Upper lobe of left lung (tissue), 6 donors: ENCODE data around the gene BRS3. TPM values are rescaled to one million over a fixed set of nuclear protein-coding genes. Genes with fewer than 3 reads are reported as not detected.

Source experiments
- ATAC-seq, 2 donors: fragments of 200-7000 bp; cut with Tn5 transposase; one replicate each; pipeline ENCODE4 v1.9.1; 2022; ENCODE audit warnings: mild to moderate bottlenecking in 2 of 2, moderate library complexity in 2 of 2; ENCODE audit not compliant: low FRiP score in 2 of 2
- DNase-seq, 2 donors: peaks; one replicate each; pipeline ENCODE4 v3.0.0-alpha.2; 2019 to 2020
- H3K27ac ChIP-seq, 4 donors: fragments of 200-600 bp; sonication (generic); one replicate each; pipeline ENCODE4 v1.5.1; 2016 to 2019
- H3K27me3 ChIP-seq, 4 donors: fragments of 200-600 bp; sonication (generic); one replicate each; pipeline ENCODE4 v1.5.1; 2017 to 2019
- H3K36me3 ChIP-seq, 4 donors: fragments of 200-600 bp; sonication (generic); one replicate each; pipeline ENCODE4 v1.5.1; 2016 to 2019
- H3K4me1 ChIP-seq, 4 donors: fragments of 200-600 bp; sonication (generic); one replicate each; pipeline ENCODE4 v1.5.1; 2018 to 2019
- H3K4me3 ChIP-seq, 4 donors: fragments of 200-600 bp; sonication (generic); one replicate each; pipeline ENCODE4 v1.5.1; 2017 to 2019; ENCODE audit warnings: mild to moderate bottlenecking in 2 of 4, moderate library complexity in 1 of 4
- H3K9me3 ChIP-seq, 4 donors: fragments of 200-600 bp; sonication (generic); one replicate each; pipeline ENCODE4 v1.5.1; 2018 to 2019
- EP300 ChIP-seq, 4 donors: sonication (generic); formaldehyde crosslinking; IDR thresholded peaks; one replicate each; pipeline ENCODE4 v1.5.1; 2017; ENCODE audit warnings: antibody characterized with exemption in 4 of 4, control low read depth in 2 of 4
- POLR2A ChIP-seq, 4 donors: fragments of 450-650 bp; IDR thresholded peaks; one replicate each; pipeline ENCODE4 v1.5.1; 2016 to 2017; ENCODE audit warnings: antibody characterized with exemption in 4 of 4, mild to moderate bottlenecking in 2 of 4
- POLR2AphosphoS5 ChIP-seq, 2 donors: sonication (generic); formaldehyde crosslinking; IDR thresholded peaks; one replicate each; pipeline ENCODE4 v1.5.1; 2017; ENCODE audit warnings: antibody characterized with exemption in 2 of 2
- WGBS, 2 donors: methylation state at CpG; one replicate each; pipeline ENCODE4 v1.1.5; 2017 to 2018; 5-methylcytosine and 5-hydroxymethylcytosine counted together
- total RNA-seq, 6 donors: library from RNA; depleted of rRNA in 4 of 6; stranded (reverse); fragments of >200 nt in 4 of 6; gene quantifications; one replicate each; pipeline versions ENCODE4 v1.1.0 to v1.2.1, GENCODE V29; 2016 to 2021
- TF ChIP-seq, protein P1 (sequence below), 6 experiments: fragments of 450-650 bp in 4 of 6; fragments of 200-600 bp in 2 of 6; sonication (generic) in 2 of 6; IDR thresholded peaks; one replicate each; pipeline ENCODE4 v1.5.1; 2016 to 2019; ENCODE audit warnings: antibody characterized with exemption in 6 of 6
- donor health status: DM: no; HTN: no; CAD: no; lungs with moderate emphysema.
- donor health status: DM: no; HTN: yes; CAD: no; lungs with severe emphysema.

The BRS3 gene
- total RNA-seq, 6 donors from 2014 or later = not detected

DNA sequence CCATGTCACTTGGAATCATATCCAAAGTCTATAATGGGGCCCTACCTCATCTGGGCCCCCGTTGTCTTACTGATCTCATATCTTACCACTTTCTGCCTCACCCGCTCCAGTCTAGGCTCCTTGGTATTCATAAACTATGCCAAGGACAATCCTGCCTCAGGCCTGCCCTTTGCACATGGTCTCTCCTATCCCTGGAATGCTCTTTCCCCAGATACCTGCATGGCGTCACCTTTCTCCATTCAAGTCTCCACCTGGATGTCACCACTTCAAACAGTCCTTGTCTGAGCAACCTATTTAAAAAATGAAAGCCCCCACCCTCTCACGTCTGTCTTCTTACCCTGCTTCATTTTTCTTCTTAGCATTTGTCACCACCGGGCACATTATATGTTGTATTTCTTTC lies 52.5 kb downstream of the BRS3 start:
- Histone ChIP-seq H3K4me3 (no peak overlapping the region), H3K9me3 (no peaks in the 10 kb centered on the region), H3K4me1 (no peaks in the 10 kb centered on the region), H3K27ac (no peak overlapping the region), H3K36me3 (no peaks in the 10 kb centered on the region), H3K27me3 (no peaks in the 10 kb centered on the region)
- TF ChIP-seq POLR2A (IDR thresholded peaks at IDR 0.05) (no peak), POLR2AphosphoS5 (IDR thresholded peaks at IDR 0.05) (no peak), EP300 (IDR thresholded peaks at IDR 0.05) (no peak)
- TF ChIP-seq, protein P1, sequence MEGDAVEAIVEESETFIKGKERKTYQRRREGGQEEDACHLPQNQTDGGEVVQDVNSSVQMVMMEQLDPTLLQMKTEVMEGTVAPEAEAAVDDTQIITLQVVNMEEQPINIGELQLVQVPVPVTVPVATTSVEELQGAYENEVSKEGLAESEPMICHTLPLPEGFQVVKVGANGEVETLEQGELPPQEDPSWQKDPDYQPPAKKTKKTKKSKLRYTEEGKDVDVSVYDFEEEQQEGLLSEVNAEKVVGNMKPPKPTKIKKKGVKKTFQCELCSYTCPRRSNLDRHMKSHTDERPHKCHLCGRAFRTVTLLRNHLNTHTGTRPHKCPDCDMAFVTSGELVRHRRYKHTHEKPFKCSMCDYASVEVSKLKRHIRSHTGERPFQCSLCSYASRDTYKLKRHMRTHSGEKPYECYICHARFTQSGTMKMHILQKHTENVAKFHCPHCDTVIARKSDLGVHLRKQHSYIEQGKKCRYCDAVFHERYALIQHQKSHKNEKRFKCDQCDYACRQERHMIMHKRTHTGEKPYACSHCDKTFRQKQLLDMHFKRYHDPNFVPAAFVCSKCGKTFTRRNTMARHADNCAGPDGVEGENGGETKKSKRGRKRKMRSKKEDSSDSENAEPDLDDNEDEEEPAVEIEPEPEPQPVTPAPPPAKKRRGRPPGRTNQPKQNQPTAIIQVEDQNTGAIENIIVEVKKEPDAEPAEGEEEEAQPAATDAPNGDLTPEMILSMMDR (IDR thresholded peaks at IDR 0.05) = no peak
- WGBS, 2 donors = 71 to 91% methylated on average over 5 of the region's 5 CpGs
- no peak for ATAC-seq
- DNase-seq = no peak

DNA sequence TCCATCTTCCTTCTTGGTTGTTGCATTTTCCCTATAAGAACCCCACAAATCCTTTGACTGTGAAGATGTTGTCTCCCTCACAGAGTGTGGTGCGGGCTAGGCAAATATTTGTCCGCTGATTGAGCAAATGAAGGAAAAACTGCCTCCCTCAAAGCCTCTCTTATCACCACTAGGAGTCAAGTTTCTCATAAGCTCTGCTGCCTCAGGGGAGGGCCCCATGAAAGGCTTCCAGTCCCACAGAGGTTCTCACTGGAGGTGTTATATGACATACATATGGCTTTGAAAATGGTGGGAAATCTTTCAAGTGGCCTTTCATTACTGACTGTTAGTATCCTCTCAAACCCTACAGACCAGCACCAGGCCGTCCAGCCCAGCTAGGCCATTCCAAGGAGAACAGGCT lies 53.5 kb downstream of the BRS3 start:
- H3K27ac ChIP-seq = no peak overlapping the region
- 70% methylated on average over 2 to 3 of the region's 3 CpGs for WGBS, 2 donors
- ATAC-seq (no peak), DNase-seq (no peak)
- TF ChIP-seq, protein P1 (IDR thresholded peaks at IDR 0.05) = no peak
- TF ChIP-seq POLR2AphosphoS5 (IDR thresholded peaks at IDR 0.05) (no peak), POLR2A (IDR thresholded peaks at IDR 0.05) (no peak), EP300 (IDR thresholded peaks at IDR 0.05) (no peak)
- H3K4me1 ChIP-seq = no peaks in the 10 kb centered on the region
- H3K27me3 ChIP-seq = no peaks in the 10 kb centered on the region
- no peak overlapping the region for H3K4me3 ChIP-seq
- no peaks in the 10 kb centered on the region for H3K9me3 ChIP-seq
- H3K36me3 ChIP-seq = no peaks in the 10 kb centered on the region

DNA sequence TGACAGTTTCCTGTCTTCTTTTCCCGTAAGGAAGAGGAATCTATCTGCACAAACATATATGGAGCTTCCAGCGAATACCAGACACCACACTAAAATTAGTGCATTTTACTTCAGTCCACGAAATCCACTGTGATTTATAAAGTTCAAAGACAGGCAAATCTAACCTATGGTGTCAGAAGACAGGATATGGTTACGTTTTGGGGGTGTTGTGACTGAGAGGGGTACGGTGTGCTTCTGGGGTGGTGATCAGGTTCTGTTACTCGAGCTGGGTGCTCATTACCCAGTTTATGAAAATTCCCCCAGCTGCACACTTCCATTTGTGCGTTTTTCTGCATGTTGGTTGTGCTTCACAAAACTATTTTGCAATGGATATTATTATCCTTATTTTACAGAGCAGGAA lies 54.5 kb downstream of the BRS3 start:
- H3K4me3 ChIP-seq = no peak overlapping the region
- H3K27me3 ChIP-seq = no peaks in the 10 kb centered on the region
- no peaks in the 10 kb centered on the region for H3K36me3 ChIP-seq
- no peak overlapping the region for H3K27ac ChIP-seq
- H3K4me1 ChIP-seq = no peaks in the 10 kb centered on the region
- no peaks in the 10 kb centered on the region for H3K9me3 ChIP-seq
- 65 to 71% methylated on average over 4 to 7 of the region's 7 CpGs for WGBS, 2 donors
- TF ChIP-seq, protein P1 (IDR thresholded peaks at IDR 0.05) = no peak
- no peak for TF ChIP-seq POLR2A (IDR thresholded peaks at IDR 0.05)
- TF ChIP-seq EP300 (IDR thresholded peaks at IDR 0.05) = no peak
- no peak for TF ChIP-seq POLR2AphosphoS5 (IDR thresholded peaks at IDR 0.05)
- ATAC-seq = no peak
- no peak for DNase-seq

Other genes starting within 250 kb of the BRS3 start
- 10 to 100 TPM in 3 of 6 donors, 1 to 10 TPM in 3; 4.8 to 19.9 (median 9.3) TPM for gene MAP7D3, start 236.5 kb upstream of the BRS3 start, total RNA-seq
- under 1 TPM in 5 of 6 donors, not detected in 1; under 0.01 to 0.17 (median 0.10) TPM for gene ADGRG4, start 187.0 kb upstream of the BRS3 start, total RNA-seq
- gene HTATSF1, start 9.6 kb downstream of the BRS3 start, total RNA-seq = 10 to 100 TPM; 22.8 to 56.4 (median 27.0) TPM
- gene VGLL1, start 44.3 kb downstream of the BRS3 start, total RNA-seq = 1 to 10 TPM in 4 of 6 donors, not detected in 2; 1.1 to 8.5 (median 1.9) TPM
- gene CD40LG, start 160.2 kb downstream of the BRS3 start, total RNA-seq = 1 to 10 TPM in 1 of 6 donors, under 1 TPM in 3, not detected in 2; 0.60 to 1.1 (median 0.70) TPM